ENCODE data around the gene KAZN.

Gene KAZN

GRCh38 chr1:15048437-15048980, 450.0 kb downstream of the KAZN start:
- DNase-seq, result no peak

- no peak for DNase-seq
Observed at GRCh38 chr1:15049067-15049466, 450.6 kb downstream of the KAZN start.

DNA sequence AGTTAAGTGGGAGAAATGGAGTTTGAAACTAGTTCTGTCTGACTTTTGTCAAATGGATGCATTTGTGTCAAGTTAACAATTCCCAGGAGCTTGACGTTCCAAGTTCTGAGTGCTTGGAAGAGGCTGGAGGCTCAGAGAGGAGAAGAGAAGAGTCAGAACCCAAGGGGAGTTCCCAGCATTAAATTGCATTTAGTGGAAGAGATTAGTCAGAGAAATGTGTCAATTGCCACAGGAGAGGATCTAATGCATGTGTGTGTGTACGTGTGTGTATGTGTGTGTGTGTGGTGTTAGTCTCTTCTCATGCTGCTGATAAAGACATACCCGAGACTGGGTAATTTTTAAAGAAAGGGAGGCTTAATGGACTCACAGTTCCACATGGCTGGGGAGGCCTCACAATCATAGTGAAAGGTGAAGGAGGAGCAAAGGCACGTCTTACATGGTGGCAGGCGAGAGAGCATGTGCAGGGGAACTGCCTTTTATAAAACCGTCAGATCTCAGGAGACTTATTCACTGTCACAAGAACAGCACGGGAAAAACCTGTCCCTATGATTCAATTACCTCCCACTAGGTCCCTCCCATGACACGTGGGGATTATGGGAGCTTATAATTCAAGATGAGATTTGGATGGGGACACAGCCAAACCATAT, 453.5 kb downstream of the KAZN start:
- no peak for DNase-seq

DNA sequence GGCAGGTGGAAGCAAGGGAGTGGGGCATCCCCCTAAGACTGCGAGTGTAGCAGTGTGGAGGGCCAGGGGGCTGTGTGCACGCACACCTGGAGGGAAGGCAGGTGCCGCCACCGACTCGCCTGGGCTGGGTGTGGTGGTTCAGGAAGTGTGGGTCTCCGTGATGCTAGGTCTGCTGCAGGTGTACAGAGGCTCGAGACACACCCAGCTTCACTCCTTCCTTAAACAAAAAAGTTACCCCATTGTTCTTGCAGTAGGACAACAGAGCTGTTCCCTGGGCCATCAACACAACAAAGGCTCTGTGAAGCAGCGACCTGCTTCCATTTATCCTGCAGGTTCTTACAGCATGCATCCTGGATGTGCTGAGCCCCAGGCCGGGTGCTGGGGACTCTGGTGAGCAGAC, 454.7 kb downstream of the KAZN start:
- DNase-seq, result no peak

DNA sequence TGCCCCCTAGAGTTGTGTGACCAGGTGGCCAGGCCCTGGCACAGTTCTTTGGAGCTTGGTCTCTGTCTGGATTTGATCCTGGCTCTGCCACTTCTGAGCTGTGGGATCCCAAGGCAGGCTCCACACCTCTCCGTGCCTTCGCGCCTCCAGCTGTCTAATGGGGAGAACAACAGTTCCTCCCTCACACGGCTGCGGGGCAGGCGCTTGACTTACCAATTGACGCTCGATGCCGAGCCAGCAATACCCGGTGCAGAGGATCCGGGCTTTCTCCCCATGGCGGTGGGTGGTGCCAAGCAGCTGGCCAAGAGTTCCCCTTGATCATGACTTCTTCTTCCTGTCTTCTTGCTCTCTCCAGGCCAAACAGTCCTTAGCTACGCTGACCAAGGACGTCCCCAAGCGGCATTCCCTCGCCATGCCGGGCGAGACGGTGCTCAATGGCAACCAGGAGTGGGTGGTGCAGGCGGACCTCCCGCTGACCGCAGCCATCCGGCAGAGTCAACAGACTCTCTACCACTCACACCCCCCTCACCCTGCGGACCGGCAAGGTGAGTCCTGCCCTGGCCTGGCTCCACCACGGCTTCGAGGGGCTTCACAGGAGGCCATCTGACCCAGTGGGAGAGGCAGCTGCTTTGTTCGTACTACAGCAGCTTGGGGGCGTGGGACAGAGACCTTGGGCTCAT, 457.4 kb downstream of the KAZN start:
- no peak for DNase-seq

- no peak for DNase-seq
Observed at GRCh38 chr1:15056515-15057285, 458.2 kb downstream of the KAZN start.

- DNase-seq, result no peak
Observed at GRCh38 chr1:15057834-15058233, 459.3 kb downstream of the KAZN start.

GRCh38 chr1:15058261-15058660, 459.8 kb downstream of the KAZN start:
- no peak for DNase-seq

GRCh38 chr1:15060104-15060503, 461.6 kb downstream of the KAZN start:
- DNase-seq, result no peak

GRCh38 chr1:15062479-15063099, 464.1 kb downstream of the KAZN start:
- no peak for DNase-seq

- no peak for DNase-seq
Observed at GRCh38 chr1:15063346-15063745, 464.9 kb downstream of the KAZN start.

- no peak for DNase-seq
Observed at GRCh38 chr1:15063783-15064182, 465.3 kb downstream of the KAZN start.

DNA sequence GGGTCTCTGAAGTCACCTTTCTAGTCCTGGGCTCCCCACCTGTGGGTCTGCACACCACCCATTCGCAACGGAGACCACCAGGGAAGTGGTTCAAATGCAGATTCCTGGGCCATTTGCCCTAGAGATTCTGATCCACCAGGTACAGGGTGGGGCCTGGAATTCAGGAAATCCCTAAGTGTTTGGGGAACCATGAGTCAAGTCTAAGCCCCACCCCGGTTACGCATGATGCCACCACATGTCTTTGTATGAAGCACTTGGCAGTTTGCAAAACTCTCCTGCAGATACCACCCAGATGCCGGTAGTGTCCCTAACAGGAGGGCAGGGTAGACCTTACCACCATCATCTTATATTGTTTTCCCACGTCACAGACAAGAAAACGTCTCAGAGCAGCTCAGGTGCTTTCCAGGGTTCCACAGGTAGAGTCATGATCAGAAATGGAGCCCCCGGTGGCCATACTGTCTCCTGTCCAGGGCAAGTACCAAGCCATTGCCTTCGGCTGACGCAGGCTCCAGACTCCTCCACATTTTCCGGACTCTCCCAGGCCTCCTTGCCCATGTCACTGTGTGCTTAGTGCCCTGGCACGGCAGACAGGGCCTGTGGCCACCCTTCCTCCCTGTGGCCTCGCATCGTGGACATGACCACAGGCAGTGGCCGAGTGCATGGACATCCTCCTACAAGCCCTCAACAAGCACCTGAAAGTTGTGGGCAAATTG, 465.9 kb downstream of the KAZN start:
- DNase-seq, result no peak

DNA sequence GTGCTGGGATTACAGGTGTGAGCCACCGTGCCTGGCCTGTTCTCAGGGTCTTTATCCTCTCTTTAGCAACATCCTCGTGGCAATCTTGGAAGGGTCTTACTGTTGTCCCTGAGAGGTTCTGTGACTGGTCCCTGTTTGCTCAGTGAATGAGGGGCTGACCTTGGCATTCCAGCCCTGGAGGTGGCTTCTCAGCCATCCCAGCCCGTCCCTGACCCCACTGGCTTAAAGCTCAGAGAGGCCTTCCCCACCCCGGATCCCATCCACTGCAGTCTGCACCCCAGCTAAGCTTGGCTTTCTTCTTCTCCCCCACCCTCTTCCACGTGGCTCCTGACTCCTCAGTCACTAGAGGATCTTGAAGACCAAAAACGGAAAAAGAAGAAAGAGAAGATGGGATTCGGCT, 466.8 kb downstream of the KAZN start:
- DNase-seq, result no peak

- no peak for DNase-seq
Observed at GRCh38 chr1:15065736-15066135, 467.3 kb downstream of the KAZN start.

GRCh38 chr1:15066191-15066590, 467.7 kb downstream of the KAZN start:
- DNase-seq, result no peak

DNA sequence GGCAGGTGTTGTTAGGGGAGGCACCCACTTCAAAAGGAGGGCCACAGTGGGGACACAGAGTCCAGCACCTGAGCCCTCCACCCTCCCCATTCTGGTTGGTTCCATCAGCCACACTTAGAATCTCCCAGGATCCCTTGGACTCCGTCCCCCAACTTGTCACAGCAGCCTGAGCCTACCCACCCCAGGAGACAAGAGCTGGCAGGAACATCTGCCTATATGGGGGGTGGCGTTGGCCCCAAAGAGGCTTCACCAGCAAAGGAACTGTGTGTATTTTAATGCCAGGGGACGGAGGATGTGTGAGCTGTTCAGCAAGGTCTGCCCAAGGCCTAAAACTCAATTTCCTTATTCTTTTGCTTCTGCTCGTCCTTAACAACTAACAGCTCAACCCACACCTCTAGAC, 468.7 kb downstream of the KAZN start:
- DNase-seq, result no peak

GRCh38 chr1:15068152-15068551, 469.7 kb downstream of the KAZN start:
- DNase-seq, result no peak

DNA sequence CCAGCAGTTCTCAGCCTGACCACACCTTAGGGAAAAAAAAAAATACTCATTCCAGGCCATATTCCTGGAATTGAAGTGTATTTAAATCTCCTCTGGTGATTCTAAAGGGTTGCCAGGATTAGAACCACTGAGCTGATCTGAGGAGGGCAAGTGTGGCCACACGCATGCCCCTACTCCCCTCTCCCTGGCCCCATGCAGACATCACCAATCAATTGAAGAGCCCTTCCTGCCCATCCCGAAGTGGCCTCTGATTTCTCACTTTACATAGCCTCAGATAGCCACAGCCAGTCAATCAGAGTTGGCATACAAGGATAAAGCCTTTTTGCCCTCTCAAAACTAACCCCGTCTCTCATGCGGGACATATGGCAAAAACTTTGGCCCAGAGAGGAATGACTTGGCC, 470.5 kb downstream of the KAZN start:
- no peak for DNase-seq

DNA sequence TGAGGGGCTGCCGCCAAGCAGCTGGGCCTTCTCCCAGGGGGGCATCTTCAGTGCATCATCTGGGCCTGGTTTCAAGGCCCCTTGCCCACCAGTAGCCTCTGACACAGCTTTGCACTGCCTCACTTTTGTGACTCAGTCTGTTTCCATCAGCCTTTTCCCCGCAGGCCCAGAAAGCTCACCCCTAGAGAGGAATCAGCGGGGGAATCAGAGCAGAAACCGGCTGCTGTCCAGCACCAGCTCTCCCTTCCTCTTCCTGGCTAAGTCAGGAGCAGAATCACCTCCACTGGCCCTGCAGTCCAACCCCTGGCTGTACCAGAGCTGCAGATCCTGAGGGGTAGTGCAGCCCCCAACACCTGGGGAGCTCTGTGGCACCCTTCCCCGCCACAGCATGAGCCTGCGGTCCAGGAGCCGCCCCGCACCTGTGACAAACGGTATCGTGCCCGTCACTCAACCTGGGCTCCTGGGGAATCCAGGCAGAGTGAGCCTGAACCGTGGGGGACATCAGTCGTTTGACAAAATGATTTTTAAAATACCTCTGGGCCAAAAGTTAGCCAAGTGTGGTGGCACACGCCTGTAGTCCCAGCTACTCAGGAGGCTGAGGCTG, 471.8 kb downstream of the KAZN start:
- no peak for DNase-seq

DNA sequence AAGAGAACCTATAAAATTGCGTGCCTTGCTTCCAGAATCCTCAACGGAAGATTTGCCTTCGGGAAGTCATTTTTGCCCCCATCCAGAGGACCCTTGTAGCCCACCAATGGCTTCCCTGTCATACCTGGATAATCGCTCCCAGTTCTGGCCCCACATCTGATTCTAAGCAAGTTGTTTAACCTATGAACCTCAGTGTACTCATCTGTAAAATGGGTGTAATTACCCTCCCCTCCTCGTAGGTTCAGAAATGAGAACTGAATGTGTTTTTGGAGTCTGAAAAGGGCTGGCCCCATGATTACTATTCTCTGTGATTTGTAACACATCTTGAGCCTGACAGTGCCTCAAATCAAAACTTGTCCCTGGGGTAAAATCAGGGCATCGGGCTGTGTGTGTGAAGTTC, 473.5 kb downstream of the KAZN start:
- no peak for DNase-seq

DNA sequence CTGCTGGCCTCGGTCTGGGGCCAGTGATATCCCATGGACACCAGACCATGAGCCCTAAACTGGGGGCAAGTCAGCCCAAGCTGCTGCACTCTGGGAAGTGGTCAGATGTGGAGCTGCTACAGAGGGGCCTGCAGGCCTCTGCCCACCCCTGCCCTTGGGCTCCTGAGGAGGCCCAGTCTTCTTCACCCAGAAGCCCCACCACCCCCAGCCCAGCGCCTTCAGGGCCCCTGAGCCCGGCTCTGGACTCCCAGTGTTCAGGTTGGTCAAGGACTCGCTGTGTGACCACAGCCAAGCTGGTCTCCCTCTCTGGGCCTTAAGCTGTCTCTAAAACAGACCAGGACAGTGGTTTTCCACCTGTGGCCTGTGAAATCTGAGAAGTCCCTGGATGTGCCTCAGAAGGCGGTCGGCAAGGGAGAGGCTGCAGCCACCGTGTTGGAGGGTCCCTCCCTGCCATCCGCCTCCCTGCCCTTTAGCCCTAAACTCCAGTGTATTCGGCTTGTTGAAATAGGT, 475.4 kb downstream of the KAZN start:
- DNase-seq, result no peak

Data from stimulated activated naive CD4-positive, alpha-beta T cell (primary cell).